HEK293T (cell line): ENCODE measurements around the gene FBXL2.

Source experiments
- ARNT ChIP-seq: fragments of 450-650 bp; IDR thresholded peaks from 2 replicates; pipeline ENCODE4 v1.6.1; 2017; ENCODE audit warnings: mild to moderate bottlenecking
- BHLHE40 ChIP-seq: fragments of 450-650 bp; IDR thresholded peaks from 2 replicates; pipeline ENCODE4 v1.6.1; 2016; ENCODE audit warnings: mild to moderate bottlenecking, moderate library complexity, borderline replicate concordance
- CTBP1 ChIP-seq: fragments of 450-650 bp; IDR thresholded peaks from 2 replicates; pipeline ENCODE4 v1.6.1; 2016; ENCODE audit warnings: borderline replicate concordance
- ELF4 ChIP-seq: fragments of 450-650 bp; IDR thresholded peaks from 2 replicates; pipeline ENCODE4 v1.6.1; 2017; ENCODE audit warnings: antibody characterized with exemption
- FOXA1 ChIP-seq: fragments of 450-650 bp; IDR thresholded peaks from 2 replicates; pipeline ENCODE4 v1.6.1; 2016; ENCODE audit warnings: mild to moderate bottlenecking
- FOXM1 ChIP-seq: fragments of 450-650 bp; IDR thresholded peaks from 2 replicates; pipeline ENCODE4 v1.6.1; 2017; ENCODE audit warnings: mild to moderate bottlenecking, borderline replicate concordance
- HDGF ChIP-seq: fragments of 450-650 bp; IDR thresholded peaks from 2 replicates; pipeline ENCODE4 v1.6.1; 2017; ENCODE audit warnings: antibody characterized with exemption, borderline replicate concordance
- LEF1 ChIP-seq: fragments of 450-650 bp; IDR thresholded peaks from 2 replicates; pipeline ENCODE4 v1.6.1; 2017; ENCODE audit warnings: mild to moderate bottlenecking, borderline replicate concordance
- NFRKB ChIP-seq: fragments of 450-650 bp; IDR thresholded peaks from 2 replicates; pipeline ENCODE4 v1.6.1; 2016; ENCODE audit warnings: mild to moderate bottlenecking, moderate library complexity
- PKNOX1 ChIP-seq: fragments of 450-650 bp; IDR thresholded peaks from 2 replicates; pipeline ENCODE4 v1.6.1; 2016
- SP1 ChIP-seq: fragments of 450-650 bp; IDR thresholded peaks from 2 replicates; pipeline ENCODE4 v1.6.1; 2017
- SUZ12 ChIP-seq: fragments of 450-650 bp; IDR thresholded peaks from 2 replicates; pipeline ENCODE4 v1.6.1; 2016; ENCODE audit warnings: mild to moderate bottlenecking
- TARDBP ChIP-seq: fragments of 450-650 bp; IDR thresholded peaks from 2 replicates; pipeline ENCODE4 v1.6.1; 2016

DNA sequence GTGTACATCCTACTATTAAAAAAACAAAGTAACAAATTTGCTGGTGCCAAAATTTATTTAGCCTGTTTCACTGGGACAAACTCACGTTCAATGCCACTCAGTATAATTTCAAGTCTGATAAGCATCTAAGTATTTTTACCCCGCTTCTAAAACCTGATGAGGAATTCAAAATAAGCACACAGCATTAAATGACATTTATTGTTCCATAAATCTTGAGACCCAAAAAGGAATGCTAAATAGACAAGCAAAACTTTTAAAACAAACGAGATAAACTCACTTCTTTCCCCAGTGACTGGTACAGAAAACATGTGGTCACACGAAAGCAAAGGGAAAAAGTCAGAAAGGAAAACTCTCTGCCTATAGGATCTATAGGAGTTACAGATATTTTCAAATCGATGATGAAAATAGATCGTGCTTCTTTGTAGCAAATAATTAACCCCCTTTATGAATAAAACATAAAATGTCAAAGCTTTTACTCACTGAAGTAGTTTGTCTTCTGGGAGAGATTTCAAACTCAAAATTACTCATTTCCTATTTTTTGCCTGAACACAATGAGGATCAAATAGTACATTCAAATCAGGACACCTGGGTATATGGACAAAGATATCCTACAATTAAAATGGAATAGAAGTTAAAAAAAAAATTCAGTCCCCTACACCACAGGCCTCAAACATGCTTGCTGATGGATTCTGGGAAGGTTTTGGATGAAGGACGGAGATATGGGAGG, 111.3 kb downstream of the FBXL2 start:
- TF ChIP-seq LEF1 (no peak), FOXM1 (no peak), SUZ12 (no peak), ARNT (no peak), BHLHE40 (no peak), ELF4 (no peak), HDGF (no peak), SP1 (no peak), CTBP1 (no peak), NFRKB (no peak), PKNOX1 (peak; percentile 45; the same call in 1 of the 2 replicates), FOXA1 (no peak), TARDBP (no peak)
